Mucosa of descending colon (tissue), 3 donors: Measurements from ENCODE around the gene KIFBP. TPM values are rescaled to one million over a fixed set of nuclear protein-coding genes. Genes with fewer than 3 reads are reported as not detected.

Experiments
- ATAC-seq: fragments of 200-7000 bp; cut with Tn5 transposase; one replicate; pipeline ENCODE4 v1.9.1; 2020; ENCODE audit warnings: mild to moderate bottlenecking, moderate library complexity
- DNase-seq, 3 donors: peaks; one replicate each; pipeline ENCODE4 v3.0.0-alpha.2; 2020
- H3K36me3 ChIP-seq: fragments of 200-600 bp; one replicate; pipeline ENCODE4 v1.8.0; 2021; ENCODE audit warnings: low read depth, mild to moderate bottlenecking
- H3K4me1 ChIP-seq: fragments of 200-600 bp; one replicate; pipeline ENCODE4 v1.8.0; 2021; ENCODE audit warnings: low read depth, mild to moderate bottlenecking
- H3K4me3 ChIP-seq: fragments of 200-600 bp; one replicate; pipeline ENCODE4 v1.8.0; 2021; ENCODE audit warnings: mild to moderate bottlenecking
- H3K9me3 ChIP-seq: fragments of 200-600 bp; one replicate; pipeline ENCODE4 v1.8.0; 2021; ENCODE audit warnings: mild to moderate bottlenecking
- intact Hi-C, 2 donors: fragments of 100-400 bp; cut with DNase I in 1 of 2; cut with micrococcal nuclease in 1 of 2; formaldehyde crosslinking; loops; one replicate each; pipeline versions ENCODE4 v1.11.0 to v1.11.1; 2022; cut with DNase I, micrococcal nuclease
- total RNA-seq, 3 donors: library from RNA; stranded (reverse); fragmentation: NEBNext Ultra II Directional in 2 of 3; extraction: Animal tissue kit (Norgen Biotek cat#: 25700) in 2 of 3; gene quantifications; one replicate each; pipeline versions ENCODE4 v1.2.1 to v1.2.4, GENCODE V29; 2021 to 2023
- TF ChIP-seq, protein P1 (sequence below): fragments of 200-600 bp; IDR thresholded peaks from one replicate; pipeline ENCODE4 v1.8.0; 2022; ENCODE audit warnings: antibody characterized with exemption, mild to moderate bottlenecking
- donor health status: DM: no; HTN: no; CAD: no; lungs with moderate emphysema.
- donor health status: DM: no; HTN: no; CAD: no.
- donor health status: DM: no; HTN: yes; CAD: no.

Gene KIFBP
- total RNA-seq, 3 donors from 2014 or later = 15.7 to 24.0 (median 19.5) TPM

DNA sequence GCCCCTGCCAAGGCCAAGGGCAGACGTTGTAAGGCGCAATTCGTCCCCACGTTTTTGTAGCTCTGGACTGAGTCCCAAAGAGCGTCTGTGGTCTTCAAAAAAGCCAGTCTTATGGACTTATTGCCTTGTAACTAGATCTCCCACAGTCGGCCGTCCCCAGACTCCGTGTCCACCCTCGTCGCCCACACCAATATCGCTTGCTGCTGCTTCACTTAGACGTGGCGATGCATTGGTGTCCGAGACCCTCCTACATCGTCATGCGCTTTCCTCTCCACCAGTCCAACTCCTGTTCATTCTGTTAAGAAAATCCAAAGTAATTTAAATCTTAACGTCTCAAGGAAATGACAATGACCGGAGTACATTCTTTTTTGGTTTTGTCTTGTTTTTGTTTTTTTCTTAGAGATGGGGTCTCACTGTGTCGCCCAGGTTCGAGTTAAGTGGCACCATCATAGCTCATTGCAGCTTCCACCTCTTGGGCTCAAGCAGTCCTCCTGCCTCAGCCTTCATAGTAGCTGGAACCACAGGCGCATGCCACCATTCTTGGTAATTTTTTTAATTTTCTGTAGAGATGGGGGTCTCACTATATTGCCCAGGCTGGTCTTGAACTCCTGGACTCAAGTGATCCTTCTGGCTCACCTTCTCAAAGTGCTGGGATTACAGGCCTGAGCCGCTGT is 851 bp downstream of the KIFBP start:
- Histone ChIP-seq H3K4me1 (peaks cover 15% of the 10 kb centered on the region), H3K4me3 (peak overlapping the region; percentile 89), H3K9me3 (no peaks in the 10 kb centered on the region), H3K36me3 (no peaks in the 10 kb centered on the region)
- intact Hi-C loops = no loop called here
- peak; percentile 1 for ATAC-seq
- TF ChIP-seq, protein P1, sequence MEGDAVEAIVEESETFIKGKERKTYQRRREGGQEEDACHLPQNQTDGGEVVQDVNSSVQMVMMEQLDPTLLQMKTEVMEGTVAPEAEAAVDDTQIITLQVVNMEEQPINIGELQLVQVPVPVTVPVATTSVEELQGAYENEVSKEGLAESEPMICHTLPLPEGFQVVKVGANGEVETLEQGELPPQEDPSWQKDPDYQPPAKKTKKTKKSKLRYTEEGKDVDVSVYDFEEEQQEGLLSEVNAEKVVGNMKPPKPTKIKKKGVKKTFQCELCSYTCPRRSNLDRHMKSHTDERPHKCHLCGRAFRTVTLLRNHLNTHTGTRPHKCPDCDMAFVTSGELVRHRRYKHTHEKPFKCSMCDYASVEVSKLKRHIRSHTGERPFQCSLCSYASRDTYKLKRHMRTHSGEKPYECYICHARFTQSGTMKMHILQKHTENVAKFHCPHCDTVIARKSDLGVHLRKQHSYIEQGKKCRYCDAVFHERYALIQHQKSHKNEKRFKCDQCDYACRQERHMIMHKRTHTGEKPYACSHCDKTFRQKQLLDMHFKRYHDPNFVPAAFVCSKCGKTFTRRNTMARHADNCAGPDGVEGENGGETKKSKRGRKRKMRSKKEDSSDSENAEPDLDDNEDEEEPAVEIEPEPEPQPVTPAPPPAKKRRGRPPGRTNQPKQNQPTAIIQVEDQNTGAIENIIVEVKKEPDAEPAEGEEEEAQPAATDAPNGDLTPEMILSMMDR = no peak
- DNase-seq = peak in 1 of 3 donors; percentile 12

DNA sequence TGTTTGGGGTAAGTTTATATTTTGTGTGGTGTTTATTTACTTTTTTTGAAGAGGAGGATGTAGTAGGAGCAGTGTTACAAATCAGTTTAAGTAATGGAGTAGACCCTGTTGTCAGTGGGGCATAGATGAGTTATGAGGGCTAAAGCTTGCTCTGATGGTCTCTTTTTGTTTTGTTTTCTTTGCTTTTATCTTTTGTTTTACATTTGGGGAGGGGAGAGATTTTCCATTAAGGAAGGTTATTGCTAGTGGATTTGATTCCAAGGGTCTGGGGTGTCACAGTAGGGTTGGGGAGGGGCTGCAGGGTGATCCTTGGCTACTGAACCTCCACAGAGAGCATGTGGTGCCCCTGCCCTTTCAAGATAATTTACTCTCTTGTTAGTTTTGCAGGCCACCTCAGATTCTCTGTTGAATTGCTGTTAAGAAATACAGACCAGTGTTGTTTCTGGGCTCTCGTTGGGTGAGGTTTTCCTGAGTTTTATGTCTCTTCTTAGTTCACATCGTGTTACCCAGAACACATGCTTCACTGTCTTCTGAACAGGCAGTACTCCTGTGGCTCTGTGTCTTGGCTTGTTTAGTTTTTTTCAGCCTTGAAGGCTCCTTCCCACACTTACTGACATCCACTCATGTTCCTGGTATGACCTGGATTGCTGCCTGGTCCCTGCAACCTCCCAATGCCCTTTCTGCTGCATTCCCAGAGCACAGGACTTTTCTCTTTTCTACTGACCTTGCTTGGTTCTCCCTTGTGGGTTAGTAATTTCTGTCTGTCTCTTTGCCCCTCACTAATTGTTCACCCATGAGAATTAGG is 4.2 kb downstream of the KIFBP start:
- Histone ChIP-seq H3K36me3 (no peaks in the 10 kb centered on the region), H3K4me3 (no peak overlapping the region), H3K4me1 (peaks cover 15% of the 10 kb centered on the region), H3K9me3 (no peaks in the 10 kb centered on the region)
- ATAC-seq (no peak), DNase-seq (no peak)
- intact Hi-C loops = no loop called here
- TF ChIP-seq, protein P1 = no peak

DNA sequence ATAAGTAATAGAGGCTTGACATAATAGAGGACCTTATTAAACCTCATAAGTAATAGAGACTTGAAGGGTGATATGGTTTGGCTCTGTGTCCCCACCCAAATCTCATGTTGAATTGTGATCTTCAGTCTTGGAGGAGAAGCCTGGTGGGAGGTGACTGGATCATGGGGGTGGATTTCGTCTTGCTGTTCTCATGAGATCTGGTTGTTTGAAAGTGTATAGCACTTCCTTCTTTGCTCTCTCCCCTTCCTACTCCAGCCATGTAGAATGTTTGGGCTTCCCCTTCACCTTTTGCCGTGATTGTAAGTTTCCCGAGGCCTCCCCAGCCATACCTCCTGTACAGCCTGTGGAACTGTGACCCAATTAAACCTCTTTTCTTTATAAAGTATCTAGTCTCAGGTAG is 8.6 kb downstream of the KIFBP start:
- TF ChIP-seq, protein P1 = no peak
- H3K4me1 ChIP-seq = no peaks in the 10 kb centered on the region
- intact Hi-C loops = no loop called here
- H3K36me3 ChIP-seq = no peaks in the 10 kb centered on the region
- no peak for ATAC-seq
- H3K9me3 ChIP-seq = no peaks in the 10 kb centered on the region
- no peak overlapping the region for H3K4me3 ChIP-seq
- no peak for DNase-seq

DNA sequence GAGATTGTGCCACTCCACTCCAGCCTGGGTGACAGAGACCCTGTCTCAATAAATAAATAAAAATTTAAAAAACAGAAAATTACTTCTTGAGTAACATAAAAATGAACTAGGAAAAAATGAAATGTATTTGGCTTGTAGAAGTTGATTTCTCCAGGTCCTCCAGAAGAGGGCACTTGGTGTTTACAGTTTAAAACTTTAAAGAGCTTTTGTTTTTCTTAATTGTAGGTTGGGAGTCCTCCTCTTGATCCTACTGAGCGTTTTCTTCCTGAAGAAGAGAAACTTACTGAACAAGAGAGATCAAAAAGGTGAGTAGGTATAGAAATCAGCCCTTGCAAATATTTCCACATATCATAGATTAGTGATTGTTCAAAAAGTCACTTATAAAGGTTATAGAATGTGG is 16.2 kb downstream of the KIFBP start:
- Histone ChIP-seq H3K9me3 (no peaks in the 10 kb centered on the region), H3K4me1 (no peaks in the 10 kb centered on the region), H3K36me3 (peaks cover 7% of the 10 kb centered on the region), H3K4me3 (no peak overlapping the region)
- DNase-seq = no peak
- intact Hi-C loops = loop anchor here (5.0 to 10.0 kb wide), 2 partner anchors 80 to 87 kb away; partner anchors contain the start of gene SRGN (in 1 of the 2)
- peak; percentile 32 for ATAC-seq
- TF ChIP-seq, protein P1 = peak; percentile 9

DNA sequence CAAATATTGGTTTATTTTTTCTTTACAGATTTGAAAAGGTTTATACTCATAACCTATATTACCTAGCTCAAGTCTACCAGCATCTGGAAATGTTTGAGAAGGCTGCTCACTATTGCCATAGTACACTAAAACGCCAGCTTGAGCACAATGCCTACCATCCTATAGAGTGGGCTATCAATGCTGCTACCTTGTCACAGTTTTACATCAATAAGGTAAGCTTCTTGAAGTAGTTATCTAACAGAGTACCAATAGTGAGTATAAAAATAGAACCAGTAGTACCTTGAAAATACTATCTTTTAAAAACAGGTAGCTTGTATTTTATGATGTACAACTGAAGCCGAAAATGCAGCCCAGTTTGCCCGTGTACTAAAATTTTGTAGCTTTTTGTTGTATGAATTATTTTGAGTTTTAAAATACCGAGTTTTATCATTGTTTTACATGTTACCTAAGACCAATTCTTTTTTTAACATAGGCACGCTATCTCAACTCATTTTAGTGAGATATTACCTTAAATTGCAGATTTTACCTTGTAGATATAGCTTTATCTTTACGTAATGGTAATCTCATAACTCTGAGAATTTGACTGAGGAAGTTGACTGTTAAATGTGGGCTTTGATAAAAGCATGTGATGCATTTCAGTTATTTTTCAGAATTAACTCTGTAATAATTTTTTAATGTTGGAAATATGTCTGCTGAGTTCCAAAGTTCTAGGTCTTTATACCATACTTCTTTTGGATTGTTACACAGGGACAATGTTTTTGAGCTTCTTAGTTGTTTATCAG is 17.3 kb downstream of the KIFBP start:
- no peak for DNase-seq
- Histone ChIP-seq H3K36me3 (peaks cover 7% of the 10 kb centered on the region), H3K4me3 (no peak overlapping the region), H3K4me1 (no peaks in the 10 kb centered on the region), H3K9me3 (no peaks in the 10 kb centered on the region)
- intact Hi-C loops = loop anchor here (5.0 to 10.0 kb wide), 2 partner anchors 79 to 86 kb away; partner anchors contain the start of gene SRGN (in 1 of the 2)
- no peak for ATAC-seq
- TF ChIP-seq, protein P1 = no peak
